NCI-H2029 (cell line): ENCODE results near the gene GNL1.
"Not testable (repeated sequence)": the region's sequence is repeated elsewhere in the genome, so short reads cannot be mapped to it uniquely, and the experiment has no call there.

Experiments used
- DNase-seq: peaks from one replicate; lab custom pipeline; 2025; lab: John Stamatoyannopoulos, UW

The GNL1 gene

GRCh38 chr6:30529349-30529875, 26.9 kb downstream of the GNL1 start:
- not testable (repeated sequence) for DNase-seq

GRCh38 chr6:30526444-30526843, 29.8 kb downstream of the GNL1 start:
- DNase-seq, result not testable (repeated sequence)

GRCh38 chr6:30521952-30522351, 34.3 kb downstream of the GNL1 start:
- not testable (repeated sequence) for DNase-seq

- not testable (repeated sequence) for DNase-seq
Observed at GRCh38 chr6:30521082-30521481, 35.2 kb downstream of the GNL1 start.

- no peak for DNase-seq
Observed at GRCh38 chr6:30520522-30520921, 35.8 kb downstream of the GNL1 start.

- DNase-seq, result peak; percentile 12
Observed at GRCh38 chr6:30518505-30519145, 37.7 kb downstream of the GNL1 start.

- not testable (repeated sequence) for DNase-seq
Observed at GRCh38 chr6:30517767-30518504, 38.4 kb downstream of the GNL1 start.

- DNase-seq, result not testable (repeated sequence)
Observed at GRCh38 chr6:30516754-30517076, 39.6 kb downstream of the GNL1 start.

- peak; percentile 82 for DNase-seq
Observed at GRCh38 chr6:30515944-30516753, 40.1 kb downstream of the GNL1 start.

- DNase-seq, result no peak
Observed at GRCh38 chr6:30515106-30515505, 41.2 kb downstream of the GNL1 start.

- no peak for DNase-seq
Observed at GRCh38 chr6:30513451-30513850, 42.8 kb downstream of the GNL1 start.

GRCh38 chr6:30511169-30511546, 45.1 kb downstream of the GNL1 start:
- no peak for DNase-seq

- no peak for DNase-seq
Observed at GRCh38 chr6:30510419-30511168, 45.7 kb downstream of the GNL1 start.

- DNase-seq, result no peak
Observed at GRCh38 chr6:30508890-30509736, 47.2 kb downstream of the GNL1 start.

- DNase-seq, result no peak
Observed at GRCh38 chr6:30507849-30508827, 48.2 kb downstream of the GNL1 start.

- no peak for DNase-seq
Observed at GRCh38 chr6:30500421-30501355, 55.6 kb downstream of the GNL1 start.

- not testable (repeated sequence) for DNase-seq
Observed at GRCh38 chr6:30498705-30499104, 57.6 kb downstream of the GNL1 start.

GRCh38 chr6:30497714-30498113, 58.6 kb downstream of the GNL1 start:
- no peak for DNase-seq

- not testable (repeated sequence) for DNase-seq
Observed at GRCh38 chr6:30497261-30497599, 59.1 kb downstream of the GNL1 start.
